CD14-positive monocyte (primary cell): ENCODE data around the gene TRIM25. TPM values are rescaled to one million over a fixed set of nuclear protein-coding genes. Genes with fewer than 3 reads are reported as not detected.

Source experiments
- DNase-seq, 3 donors: peaks; one replicate each; pipeline ENCODE4 v3.0.0-alpha.2; 2011 to 2022
- H2AFZ ChIP-seq: 2 replicates; pipeline ENCODE4 v1.6.0; 2012; ENCODE audit warnings: mild to moderate bottlenecking, low read depth, low read length, inconsistent platforms; ENCODE audit not compliant: insufficient read depth, poor library complexity, severe bottlenecking
- H3K27ac ChIP-seq, 2 donors: 1 replicate in 1 of 2; 2 replicates in 1 of 2; pipeline ENCODE4 v1.5.1; 2012 to 2013; ENCODE audit warnings: low read length in 2 of 2, control low read depth in 1 of 2, inconsistent platforms in 1 of 2, low read depth in 1 of 2, mild to moderate bottlenecking in 1 of 2
- H3K27me3 ChIP-seq, 2 donors: one replicate each; pipeline versions ENCODE4 v1.6.0 to v1.6.1; 2011 to 2013; ENCODE audit warnings: low read length in 2 of 2; ENCODE audit not compliant: control insufficient read depth in 2 of 2, insufficient read depth in 2 of 2
- H3K36me3 ChIP-seq, 2 donors: replicated peaks in 1 of 2; 1 replicate in 1 of 2; 2 replicates in 1 of 2; pipeline versions ENCODE4 v1.5.1 to v1.6.1; 2012 to 2013; ENCODE audit warnings: low read length in 2 of 2, control low read depth in 1 of 2, inconsistent platforms in 1 of 2, mild to moderate bottlenecking in 1 of 2; ENCODE audit not compliant: insufficient read depth in 2 of 2, control insufficient read depth in 1 of 2
- H3K4me1 ChIP-seq, 2 donors: 1 replicate in 1 of 2; 2 replicates in 1 of 2; pipeline versions ENCODE4 v1.5.1 to v1.6.1; 2012 to 2013; ENCODE audit warnings: low read length in 2 of 2, control low read depth in 1 of 2, inconsistent platforms in 1 of 2, mild to moderate bottlenecking in 1 of 2, moderate library complexity in 1 of 2; ENCODE audit not compliant: insufficient read depth in 2 of 2, control insufficient read depth in 1 of 2
- H3K4me2 ChIP-seq: replicated peaks from 2 replicates; pipeline ENCODE3; 2012; ENCODE audit warnings: low read length, moderate library complexity, mild to moderate bottlenecking; ENCODE audit not compliant: poor library complexity, severe bottlenecking; ENCODE audit errors: extremely low read depth
- H3K4me3 ChIP-seq, 3 experiments: fragments of 200-600 bp in 1 of 3; sonication (generic) in 1 of 3; replicated peaks in 1 of 3; 1 replicate in 2 of 3; 2 replicates in 1 of 3; pipeline ENCODE4 v1.5.1; 2011 to 2013; ENCODE audit warnings: low read length in 3 of 3, mild to moderate bottlenecking in 3 of 3, control low read depth in 2 of 3, low read depth in 2 of 3, inconsistent platforms in 1 of 3, moderate library complexity in 1 of 3
- H3K79me2 ChIP-seq: 2 replicates; pipeline ENCODE4 v1.6.0; 2012; ENCODE audit warnings: mild to moderate bottlenecking, control low read depth, inconsistent platforms, low read length, moderate library complexity; ENCODE audit not compliant: insufficient read depth
- H3K9ac ChIP-seq: 2 replicates; pipeline ENCODE4 v1.6.0; 2017; ENCODE audit warnings: low read length, mild to moderate bottlenecking; ENCODE audit not compliant: insufficient read depth, poor library complexity, severe bottlenecking
- H3K9me3 ChIP-seq, 2 donors: replicated peaks in 1 of 2; 1 replicate in 1 of 2; 2 replicates in 1 of 2; pipeline versions ENCODE4 v1.5.1 to v1.6.1; 2012 to 2013; ENCODE audit warnings: low read length in 2 of 2, control low read depth in 1 of 2; ENCODE audit not compliant: control insufficient read depth in 1 of 2, insufficient read depth in 1 of 2
- H4K20me1 ChIP-seq: 2 replicates; pipeline ENCODE4 v1.6.0; 2012; ENCODE audit warnings: mild to moderate bottlenecking, low read length, control low read depth, moderate library complexity; ENCODE audit not compliant: insufficient read depth
- H3K27ac Mint-ChIP-seq, 7 donors: one replicate each; pipeline ENCODE4 v1.8.0; 2020; ENCODE audit warnings: mild to moderate bottlenecking in 7 of 7, mixed read lengths in 7 of 7, moderate library complexity in 6 of 7, inconsistent platforms in 2 of 7
- H3K27me3 Mint-ChIP-seq, 3 donors: one replicate each; pipeline ENCODE4 v1.8.0; 2021 to 2022; ENCODE audit warnings: low read depth in 3 of 3, mild to moderate bottlenecking in 3 of 3, mixed read lengths in 3 of 3, moderate library complexity in 3 of 3, inconsistent platforms in 1 of 3
- H3K36me3 Mint-ChIP-seq, 2 donors: one replicate each; pipeline ENCODE4 v1.8.0; 2020; ENCODE audit warnings: mixed read lengths in 2 of 2, inconsistent platforms in 1 of 2, mild to moderate bottlenecking in 1 of 2
- H3K4me1 Mint-ChIP-seq: one replicate; pipeline ENCODE4 v1.8.0; 2020; ENCODE audit warnings: mild to moderate bottlenecking, mixed read lengths
- H3K4me3 Mint-ChIP-seq, 2 donors: one replicate each; pipeline ENCODE4 v1.8.0; 2020; ENCODE audit warnings: mild to moderate bottlenecking in 2 of 2, mixed read lengths in 2 of 2, moderate library complexity in 1 of 2
- H3K9me3 Mint-ChIP-seq, 7 donors: one replicate each; pipeline ENCODE4 v1.8.0; 2020 to 2022; ENCODE audit warnings: mixed read lengths in 7 of 7, mild to moderate bottlenecking in 6 of 7, moderate library complexity in 6 of 7, inconsistent platforms in 2 of 7
- CTCF ChIP-seq: fragments of 200-600 bp; IDR thresholded peaks from one replicate; pipeline ENCODE4 v1.8.0; 2022; ENCODE audit warnings: antibody characterized with exemption, mild to moderate bottlenecking
- WGBS: methylation state at CpG from one replicate; pipeline ENCODE4 v1.1.5; 2013; ENCODE audit warnings: missing lambda C conversion rate; ENCODE audit not compliant: insufficient coverage; 5-methylcytosine and 5-hydroxymethylcytosine counted together
- intact Hi-C, 2 donors: fragments of 100-400 bp; cut with micrococcal nuclease; formaldehyde crosslinking; loops; one replicate each; pipeline versions ENCODE4 v1.15.0 to v1.15.1; 2023
- polyA plus RNA-seq, 3 donors: library from polyadenylated mRNA; depleted of rRNA in 1 of 3; unstranded in 2 of 3; stranded (reverse) in 1 of 3; fragments of 300-500 nt in 2 of 3; fragments of >200 nt in 1 of 3; fragmentation: Illumina TruSeq in 2 of 3; gene quantifications; 1 replicate in 2 of 3; 2 replicates in 1 of 3; pipeline ENCODE4 v1.2.3, GENCODE V29; 2012 to 2021

TRIM25 gene
- polyA plus RNA-seq, 3 donors: 5.4 to 98.3 (median 11.2) TPM

- Histone ChIP-seq H3K9ac (no peak overlapping the region), H4K20me1 (no peaks in the 10 kb centered on the region), H3K36me3 (no peaks in the 10 kb centered on the region), H3K9me3 (no peaks in the 10 kb centered on the region), H3K4me1 (no peaks in the 10 kb centered on the region), H3K79me2 (no peaks in the 10 kb centered on the region), H3K4me2 (no peak overlapping the region), H3K27me3 (no peaks in the 10 kb centered on the region), H2AFZ (no peak overlapping the region), H3K4me3 (no peak overlapping the region), H3K27ac (no peak overlapping the region)
- WGBS: 60% methylated on average over 1 of the region's 4 CpGs
- H3K27me3 Mint-ChIP-seq: peaks cover 0 to 6% (median 2%) of the 10 kb centered on the region in 3 donors
- peak overlapping the region in 1 of 7 donors; percentile 41 for H3K27ac Mint-ChIP-seq
- H3K4me3 Mint-ChIP-seq: no peak overlapping the region
- DNase-seq: no peak
- TF ChIP-seq CTCF: no peak
- H3K4me1 Mint-ChIP-seq: peaks cover 3% of the 10 kb centered on the region
- no peaks in the 10 kb centered on the region for H3K36me3 Mint-ChIP-seq
- no peaks in the 10 kb centered on the region for H3K9me3 Mint-ChIP-seq
- intact Hi-C loops: no loop called here
Observed at GRCh38 chr17:56870081-56870651, 43.7 kb downstream of the TRIM25 start.

GRCh38 chr17:56868716-56869115, 45.1 kb downstream of the TRIM25 start:
- intact Hi-C loops: no loop called here
- peaks cover 0 to 5% of the 10 kb centered on the region in 2 donors for H3K36me3 Mint-ChIP-seq
- WGBS: 100% methylated on average over 1 of the region's 3 CpGs
- DNase-seq: no peak
- Histone ChIP-seq H3K79me2 (no peaks in the 10 kb centered on the region), H3K9me3 (no peaks in the 10 kb centered on the region), H4K20me1 (no peaks in the 10 kb centered on the region), H3K36me3 (no peaks in the 10 kb centered on the region), H3K9ac (no peak overlapping the region), H3K27ac (no peak overlapping the region), H3K27me3 (no peaks in the 10 kb centered on the region), H3K4me1 (no peaks in the 10 kb centered on the region), H3K4me2 (no peak overlapping the region), H2AFZ (no peak overlapping the region), H3K4me3 (no peak overlapping the region)
- no peaks in the 10 kb centered on the region for H3K9me3 Mint-ChIP-seq
- TF ChIP-seq CTCF: no peak
- peaks cover 0 to 6% (median 2%) of the 10 kb centered on the region in 3 donors for H3K27me3 Mint-ChIP-seq
- H3K27ac Mint-ChIP-seq: no peak overlapping the region
- H3K4me1 Mint-ChIP-seq: peaks cover 3% of the 10 kb centered on the region
- no peak overlapping the region for H3K4me3 Mint-ChIP-seq
